ENCODE data around the gene ABCC3.

ABCC3 gene

DNA sequence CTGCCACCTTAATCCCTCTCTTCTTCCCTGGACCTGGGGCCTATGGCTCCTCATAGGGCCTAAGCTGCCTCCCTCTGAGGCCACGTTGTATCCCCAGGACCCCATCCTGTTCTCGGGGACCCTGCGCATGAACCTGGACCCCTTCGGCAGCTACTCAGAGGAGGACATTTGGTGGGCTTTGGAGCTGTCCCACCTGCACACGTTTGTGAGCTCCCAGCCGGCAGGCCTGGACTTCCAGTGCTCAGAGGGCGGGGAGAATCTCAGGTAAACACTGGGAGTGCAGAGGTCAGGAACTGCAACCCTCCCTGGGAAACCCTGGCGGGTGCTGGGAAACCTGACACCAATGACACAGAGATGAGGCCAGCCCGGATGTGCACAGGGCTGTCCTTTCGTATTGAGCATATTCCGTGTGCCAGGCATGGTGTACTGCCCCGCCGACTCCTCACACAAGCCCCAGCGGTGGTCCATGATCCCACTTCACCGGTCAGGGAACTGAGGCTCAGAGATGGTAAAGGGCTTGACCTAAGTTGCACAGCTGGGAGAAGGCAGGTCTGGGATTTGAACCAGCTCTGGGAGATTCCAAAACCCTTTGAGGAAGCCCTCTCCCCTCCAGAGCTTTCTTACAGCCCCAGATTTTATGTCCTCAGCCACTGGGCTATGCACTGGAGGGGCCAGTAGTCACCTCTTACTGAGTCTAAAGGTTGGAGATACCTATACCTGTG lies 50.1 kb downstream of the ABCC3 start:
- no peak for DNase-seq (ENCODE audit: low read depth)

- no peak for DNase-seq (ENCODE audit: low read depth)
Observed at GRCh38 chr17:50685334-50685665, 50.6 kb downstream of the ABCC3 start.

DNA sequence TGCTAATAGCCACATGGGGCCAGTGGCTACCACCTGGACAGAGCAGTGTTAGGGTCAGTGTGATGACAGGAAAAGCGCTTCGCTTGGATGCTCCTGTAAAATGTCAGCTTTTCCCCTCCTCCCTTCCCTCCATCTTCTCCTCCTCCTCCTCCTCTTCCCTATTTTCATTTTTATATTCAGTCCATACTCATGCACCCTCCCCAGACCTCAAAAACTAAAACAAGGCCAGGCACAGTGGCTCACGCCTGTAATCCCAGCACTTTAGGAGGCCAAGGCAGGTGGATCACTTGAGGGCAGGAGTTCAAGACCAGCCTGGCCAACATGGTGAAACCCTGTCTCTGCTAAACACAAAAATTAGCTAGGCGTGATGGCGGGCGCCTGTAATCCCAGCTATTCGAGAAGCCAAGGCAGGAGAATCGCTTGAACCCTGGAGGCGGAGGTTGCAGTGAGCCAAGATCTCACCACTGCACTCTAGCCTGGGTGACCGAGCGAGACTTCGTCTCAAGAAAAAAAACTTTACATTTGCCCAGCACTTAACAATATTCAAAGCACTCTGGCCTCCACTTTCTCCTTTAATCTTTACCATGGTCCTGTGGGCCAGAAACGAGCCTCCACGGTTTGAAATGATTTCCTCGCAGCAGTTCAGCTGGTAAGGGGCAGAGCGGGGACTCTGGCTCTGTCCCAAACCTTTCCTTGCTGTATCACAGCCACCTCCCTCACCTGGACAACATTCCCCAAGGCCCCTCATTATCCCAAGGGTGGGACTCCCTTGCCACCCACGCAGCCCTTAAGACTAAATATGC lies 51.2 kb downstream of the ABCC3 start:
- no peak for DNase-seq (ENCODE audit: low read depth)

DNA sequence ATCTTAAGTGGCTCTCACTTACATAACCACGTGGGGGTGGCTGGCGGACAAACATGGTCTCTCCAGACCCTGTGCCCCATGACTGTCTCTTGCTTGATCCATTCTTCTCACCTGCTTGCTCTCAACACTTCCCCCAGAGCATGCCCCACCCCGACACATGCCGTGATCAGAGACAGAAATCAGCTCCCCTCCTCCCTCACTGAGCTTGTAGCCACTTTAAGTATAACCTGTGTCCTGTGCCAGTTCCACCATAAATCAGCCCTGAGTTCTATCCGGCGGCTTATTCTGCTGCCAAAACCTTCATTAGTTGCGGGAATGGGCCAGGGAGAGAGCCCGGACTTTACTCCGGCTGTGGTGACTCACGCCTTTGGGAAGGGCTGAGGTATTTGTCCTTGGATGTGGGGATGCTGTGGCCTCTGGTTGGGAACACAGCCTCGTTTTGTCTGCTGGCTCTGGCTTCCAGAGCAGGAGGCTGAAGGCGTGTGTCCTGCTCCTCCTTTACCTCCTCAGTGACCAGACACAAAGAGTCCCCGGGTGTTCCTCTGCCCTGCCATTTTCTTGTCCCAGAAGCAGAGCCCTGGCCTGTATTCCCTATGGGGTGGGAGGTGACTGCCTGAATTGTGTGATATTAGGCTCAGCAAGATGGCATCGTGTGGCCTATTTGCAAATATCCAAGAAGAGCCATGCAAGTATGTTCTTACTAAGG lies 52.0 kb downstream of the ABCC3 start:
- DNase-seq (ENCODE audit: low read depth), result no peak

DNA sequence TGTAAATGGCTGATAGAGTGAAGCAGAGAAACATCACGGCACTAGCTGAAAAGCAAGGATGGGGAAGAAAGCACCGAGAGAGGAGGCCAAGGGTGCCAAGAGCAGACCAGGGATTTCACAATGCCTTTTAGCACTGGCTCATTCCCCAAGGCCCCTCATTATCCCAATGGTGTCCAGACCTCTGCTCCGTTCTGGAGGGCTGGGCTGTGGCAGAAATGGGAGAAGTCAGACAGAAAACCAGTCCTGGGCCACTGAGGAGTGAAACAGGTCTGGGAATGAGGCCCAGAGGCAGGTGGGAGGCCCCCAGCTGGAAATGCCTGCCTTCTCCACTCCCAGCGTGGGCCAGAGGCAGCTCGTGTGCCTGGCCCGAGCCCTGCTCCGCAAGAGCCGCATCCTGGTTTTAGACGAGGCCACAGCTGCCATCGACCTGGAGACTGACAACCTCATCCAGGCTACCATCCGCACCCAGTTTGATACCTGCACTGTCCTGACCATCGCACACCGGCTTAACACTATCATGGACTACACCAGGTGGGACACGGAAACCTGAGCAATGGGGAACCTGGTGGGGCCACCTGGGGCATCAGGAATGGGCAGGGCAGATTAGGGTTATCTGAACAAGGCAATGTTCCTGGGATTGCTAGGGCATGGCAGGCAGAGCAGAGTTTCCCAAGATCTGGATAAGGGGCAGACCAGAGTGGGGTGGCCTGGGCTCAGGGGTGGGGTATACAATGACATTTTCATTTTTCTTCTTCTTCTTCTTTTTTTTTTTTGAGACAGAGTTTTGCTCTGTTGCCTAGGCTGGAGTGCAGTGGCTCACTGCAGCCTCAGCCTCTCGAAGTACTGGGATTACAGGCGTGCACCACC lies 52.8 kb downstream of the ABCC3 start:
- DNase-seq (ENCODE audit: low read depth), result no peak

GRCh38 chr17:50688245-50688644 lies 53.6 kb downstream of the ABCC3 start:
- DNase-seq (ENCODE audit: low read depth), result no peak

- no peak for DNase-seq (ENCODE audit: low read depth)
Observed at GRCh38 chr17:50689251-50689650, 54.6 kb downstream of the ABCC3 start.

GRCh38 chr17:50689956-50690886 lies 55.5 kb downstream of the ABCC3 start:
- DNase-seq (ENCODE audit: low read depth), result no peak

- no peak for DNase-seq (ENCODE audit: low read depth)
Observed at GRCh38 chr17:50690887-50691549, 56.3 kb downstream of the ABCC3 start.

GRCh38 chr17:50691550-50692447 lies 57.1 kb downstream of the ABCC3 start:
- DNase-seq (ENCODE audit: low read depth), result no peak

DNA sequence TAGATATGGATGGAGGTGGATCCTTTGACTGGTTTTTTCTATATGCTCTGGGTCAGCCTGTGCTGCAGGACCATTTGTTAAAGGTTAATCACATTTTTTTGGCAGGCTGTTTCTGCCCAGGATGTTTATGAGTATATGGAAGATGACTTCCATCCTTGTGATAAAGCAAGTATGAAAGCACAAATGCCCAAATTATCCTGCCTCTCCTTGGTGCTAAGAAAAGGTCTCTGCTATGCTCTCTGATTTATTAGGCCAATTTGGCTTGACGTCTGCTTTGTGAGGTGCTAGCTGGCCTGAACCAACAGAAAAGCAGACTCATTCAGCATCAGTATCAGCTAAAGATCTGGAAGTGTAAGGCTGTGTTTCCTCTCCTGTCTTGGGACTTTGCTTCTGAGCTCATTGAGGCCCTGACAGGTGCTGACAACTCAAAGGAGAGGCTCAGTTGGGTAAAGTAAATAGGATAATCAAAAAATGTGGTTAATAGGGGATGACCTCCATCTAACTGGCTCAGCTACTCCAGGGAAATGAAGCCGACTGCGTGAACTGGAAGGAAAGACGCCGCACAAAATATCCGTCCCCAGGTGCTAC lies 57.9 kb downstream of the ABCC3 start:
- DNase-seq (ENCODE audit: low read depth), result no peak

DNA sequence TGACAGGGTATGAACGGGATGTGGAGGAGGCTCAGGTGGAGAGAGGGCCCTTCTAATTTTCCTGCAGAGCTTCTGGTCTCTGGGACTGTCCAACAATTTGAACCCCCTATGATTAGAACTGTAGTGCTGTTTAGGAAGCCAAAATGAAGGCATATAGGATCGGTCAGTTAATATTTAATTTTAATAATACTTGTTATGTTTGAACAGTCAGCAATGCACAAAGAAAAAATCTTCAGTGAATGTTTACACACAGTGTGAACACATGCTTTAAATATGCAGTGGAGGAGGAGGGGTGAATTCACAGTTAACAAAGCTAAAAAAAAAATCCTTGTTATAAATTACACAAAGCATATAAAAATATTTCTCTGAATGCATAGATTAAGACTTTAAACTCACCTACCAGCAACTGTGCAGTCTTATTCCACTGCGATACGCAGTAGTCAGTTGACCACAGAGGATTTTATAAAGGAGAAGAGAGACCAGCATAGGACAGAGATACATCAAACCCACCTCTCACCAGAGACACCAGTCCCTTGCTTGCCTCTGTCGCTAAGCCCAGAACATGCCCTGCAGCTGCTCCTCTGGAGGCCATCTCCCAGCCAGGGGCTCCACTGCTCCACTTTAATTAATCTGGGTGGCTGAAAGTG lies 58.5 kb downstream of the ABCC3 start:
- no peak for DNase-seq (ENCODE audit: low read depth)

GRCh38 chr17:50696365-50696879 lies 61.7 kb downstream of the ABCC3 start:
- DNase-seq (ENCODE audit: low read depth), result no peak

GRCh38 chr17:50697062-50697461 lies 62.4 kb downstream of the ABCC3 start:
- DNase-seq (ENCODE audit: low read depth), result no peak

DNA sequence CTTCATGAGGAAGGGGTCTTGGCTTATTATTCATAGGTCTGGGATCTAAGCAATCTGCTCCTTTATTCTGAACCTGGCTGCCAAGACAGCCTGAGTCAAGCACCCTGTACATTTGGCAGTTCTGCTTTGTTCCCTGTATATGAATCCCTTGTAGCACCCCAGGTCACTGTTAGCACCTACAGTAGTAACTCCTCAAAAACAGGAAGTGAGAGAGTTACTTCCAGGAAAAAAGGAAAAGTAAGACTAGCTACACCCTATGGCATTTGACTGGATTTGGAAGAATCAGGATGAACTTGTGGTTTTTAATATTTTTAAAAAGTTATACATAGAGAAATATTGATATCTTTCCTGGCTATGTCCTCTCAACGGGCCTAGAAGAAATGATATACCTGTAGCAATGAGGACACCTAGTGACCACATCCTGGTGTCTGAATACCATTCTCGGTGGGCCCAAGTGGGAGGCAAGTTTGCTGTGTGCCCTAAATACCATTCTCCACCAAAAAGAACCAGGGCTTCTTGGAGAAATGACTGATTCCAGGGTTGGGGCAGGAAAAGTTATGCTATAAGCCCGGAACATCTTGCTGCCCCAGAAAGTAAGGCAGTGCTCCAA lies 63.1 kb downstream of the ABCC3 start:
- DNase-seq (ENCODE audit: low read depth), result no peak

GRCh38 chr17:50699410-50699809 lies 64.7 kb downstream of the ABCC3 start:
- no peak for DNase-seq (ENCODE audit: low read depth)

- DNase-seq (ENCODE audit: low read depth), result no peak
Observed at GRCh38 chr17:50703162-50703561, 68.5 kb downstream of the ABCC3 start.
